HG02970 (cell line): Measurements from ENCODE around the gene WNT10A.

ENCODE experiments used
- ATAC-seq: cut with Tn5 transposase; IDR thresholded peaks from one replicate; pipeline ENCODE4 v1.9.1; 2021; ENCODE audit warnings: mild to moderate bottlenecking, moderate library complexity, moderate number of reproducible peaks; ENCODE audit not compliant: unreplicated experiment, low FRiP score

Gene WNT10A

DNA sequence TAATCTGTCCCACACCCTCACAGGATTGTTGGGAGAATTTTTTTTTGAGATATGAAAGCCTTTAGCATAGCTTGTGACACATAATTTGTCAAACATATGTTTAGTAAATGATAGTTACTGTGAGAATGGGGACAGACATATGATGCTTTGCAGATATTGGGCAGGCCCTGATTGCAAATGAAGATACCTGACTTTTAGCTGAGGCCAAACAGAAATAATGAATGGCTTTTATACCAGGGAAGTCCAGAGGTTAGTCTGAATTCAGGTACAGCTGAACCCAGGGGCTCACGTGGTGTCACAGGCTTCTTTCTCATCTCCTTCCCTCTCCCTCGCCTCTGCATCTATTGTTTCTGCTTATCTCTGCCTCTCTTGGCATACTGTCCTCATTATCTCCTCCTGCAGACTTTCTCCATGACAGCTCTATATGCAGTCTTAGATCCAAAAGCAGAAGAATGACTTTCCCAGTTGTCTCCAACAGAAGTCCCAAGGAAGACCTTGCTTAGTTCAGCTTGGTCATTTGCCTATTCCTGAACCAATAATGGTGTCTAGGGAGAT, 4.9 kb upstream of the WNT10A start:
- no peak for ATAC-seq

DNA sequence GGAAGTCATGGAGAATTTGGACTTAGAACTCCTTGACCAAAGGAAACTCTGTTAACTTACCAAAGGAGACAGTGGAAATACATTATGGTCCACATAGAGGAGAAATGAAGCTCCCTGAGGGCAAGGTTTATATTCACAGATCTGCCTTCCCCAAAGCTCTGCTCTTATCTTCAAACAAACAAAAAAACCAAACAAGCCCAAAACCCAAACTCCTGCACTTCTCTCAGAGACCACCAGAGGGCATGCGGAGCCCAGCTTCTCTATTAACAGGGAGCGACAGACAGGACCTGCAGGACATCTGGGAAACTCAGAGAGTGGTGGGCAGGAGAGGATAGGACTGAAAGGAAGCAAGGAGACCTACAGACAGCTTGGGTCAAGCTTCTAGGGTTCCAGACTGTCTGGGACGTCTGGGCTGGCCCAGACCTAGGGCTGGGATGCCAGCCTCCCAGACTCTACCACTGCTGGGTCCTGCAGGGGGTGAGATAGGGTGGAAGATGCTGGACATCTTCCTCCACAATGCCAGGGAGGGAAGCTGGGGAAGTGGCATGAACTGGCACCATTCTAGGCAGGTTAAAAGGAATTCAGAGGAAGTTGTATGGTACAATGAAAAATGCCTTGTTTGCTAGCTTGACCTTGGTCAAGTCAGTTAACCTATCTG, 4.0 kb upstream of the WNT10A start:
- ATAC-seq = no peak

DNA sequence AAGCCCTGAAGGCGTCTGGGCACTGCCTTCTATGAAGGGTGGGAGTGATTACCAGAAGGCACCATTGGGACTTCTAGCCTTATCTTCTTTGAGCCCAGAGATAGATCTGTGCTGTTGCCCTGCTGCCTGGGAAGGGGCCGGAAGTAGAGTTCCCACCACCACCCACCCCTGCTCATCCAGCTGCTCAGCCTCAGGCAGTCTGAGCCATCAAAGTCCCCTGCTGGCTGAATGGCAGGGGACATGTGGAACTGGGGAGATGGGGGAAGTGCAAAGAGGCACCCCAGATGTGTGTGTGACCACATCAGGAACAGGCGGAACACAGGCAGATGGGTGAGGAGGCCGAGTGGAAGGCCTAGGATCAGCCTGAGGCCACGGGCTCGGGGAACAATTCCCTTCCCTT, 3.3 kb upstream of the WNT10A start:
- no peak for ATAC-seq

DNA sequence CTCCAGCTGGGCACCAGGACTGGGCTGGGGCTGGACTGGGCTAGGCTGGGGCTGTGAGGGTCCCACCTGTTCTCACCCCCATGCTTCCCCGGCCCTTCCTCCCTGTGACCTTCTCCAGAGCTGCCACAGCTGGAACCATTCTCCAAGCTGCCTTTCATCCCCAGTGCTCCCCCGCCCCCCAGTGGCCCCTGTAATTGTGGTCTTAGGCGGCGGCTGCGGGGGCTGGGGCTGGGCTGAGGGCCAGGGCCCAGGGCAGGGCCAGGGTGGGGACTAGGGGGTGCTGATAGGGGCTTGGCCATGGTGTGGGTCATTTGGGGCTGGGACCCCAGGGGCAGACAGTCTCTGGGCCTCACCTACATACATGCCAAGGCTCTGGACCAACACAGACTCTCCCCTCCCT, 2.8 kb upstream of the WNT10A start:
- no peak for ATAC-seq

DNA sequence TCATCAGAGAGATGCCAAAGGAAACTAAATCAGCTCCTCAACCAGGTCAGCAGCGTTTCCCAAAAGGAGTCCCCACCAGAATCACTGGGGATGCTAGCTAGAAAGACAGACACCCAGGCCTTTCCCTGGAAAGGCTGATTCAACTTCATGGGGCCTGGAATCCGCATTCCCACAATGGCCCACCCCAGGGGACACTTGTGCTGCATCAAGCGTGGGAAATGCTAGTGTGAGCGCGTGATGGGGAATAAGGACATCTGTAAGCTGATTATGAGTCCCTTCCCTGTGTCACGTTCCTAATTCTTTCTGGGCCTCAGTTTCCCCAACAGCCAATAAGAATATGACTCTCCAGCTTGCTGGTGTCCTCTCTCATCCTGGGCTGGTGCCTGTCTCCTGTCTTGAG, 2.2 kb upstream of the WNT10A start:
- no peak for ATAC-seq

DNA sequence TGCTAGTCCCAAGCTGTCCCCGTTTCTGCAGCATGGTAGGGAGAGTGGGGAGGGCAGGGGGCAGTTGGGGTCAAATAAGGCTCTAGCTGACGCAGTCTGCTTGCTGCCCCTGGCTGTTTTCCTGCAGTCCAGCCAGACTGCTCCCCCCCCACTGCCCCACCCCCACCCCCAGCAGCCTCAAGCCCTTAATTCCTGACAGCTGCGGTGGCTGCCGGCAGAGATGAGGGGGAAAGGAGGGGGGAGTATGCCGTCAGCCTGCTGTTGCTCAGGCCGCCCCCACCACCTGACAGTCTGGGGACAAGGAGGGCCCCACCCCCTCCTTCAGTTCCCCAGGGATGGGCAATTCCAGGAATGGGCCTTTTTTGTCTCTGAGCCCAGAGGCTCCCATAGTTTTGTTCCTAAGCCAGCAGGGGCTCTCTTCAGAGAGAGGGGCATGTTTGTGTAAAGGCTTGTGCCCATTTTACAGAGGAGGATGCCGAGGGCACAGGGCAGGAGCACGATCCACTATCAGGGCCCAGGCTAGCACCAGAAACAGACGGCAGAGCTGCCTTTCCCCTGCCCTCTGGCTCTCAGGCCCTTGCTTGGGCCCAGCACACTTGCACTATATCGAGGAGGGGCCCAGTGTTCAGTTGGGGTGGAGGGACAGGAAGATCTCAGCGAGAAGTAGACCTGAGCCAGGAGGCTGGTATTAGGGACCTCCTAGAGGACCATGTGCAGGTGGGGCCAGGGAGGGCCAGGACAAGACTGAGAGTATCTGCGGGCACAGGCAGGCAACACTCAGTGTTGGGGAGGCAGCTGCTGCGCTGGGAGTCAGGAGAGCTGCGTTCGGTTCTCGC, 1.5 kb upstream of the WNT10A start:
- ATAC-seq = no peak

DNA sequence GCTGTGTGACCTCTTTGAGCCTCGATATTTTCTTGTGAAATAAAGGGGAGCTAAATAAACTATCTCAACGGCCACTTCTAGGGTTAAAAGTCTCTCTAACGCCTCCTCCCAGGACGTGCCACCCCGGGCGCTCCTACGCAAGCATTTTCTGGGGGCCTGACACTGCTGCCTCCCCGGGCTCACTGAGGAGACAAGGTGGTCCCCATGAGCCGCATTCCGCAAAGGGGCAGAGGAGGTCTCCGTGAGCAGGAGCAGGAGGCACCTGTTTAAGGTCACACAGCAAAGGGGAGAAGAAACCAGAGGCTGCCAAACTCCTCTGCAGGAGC, 913 bp upstream of the WNT10A start:
- ATAC-seq = no peak

DNA sequence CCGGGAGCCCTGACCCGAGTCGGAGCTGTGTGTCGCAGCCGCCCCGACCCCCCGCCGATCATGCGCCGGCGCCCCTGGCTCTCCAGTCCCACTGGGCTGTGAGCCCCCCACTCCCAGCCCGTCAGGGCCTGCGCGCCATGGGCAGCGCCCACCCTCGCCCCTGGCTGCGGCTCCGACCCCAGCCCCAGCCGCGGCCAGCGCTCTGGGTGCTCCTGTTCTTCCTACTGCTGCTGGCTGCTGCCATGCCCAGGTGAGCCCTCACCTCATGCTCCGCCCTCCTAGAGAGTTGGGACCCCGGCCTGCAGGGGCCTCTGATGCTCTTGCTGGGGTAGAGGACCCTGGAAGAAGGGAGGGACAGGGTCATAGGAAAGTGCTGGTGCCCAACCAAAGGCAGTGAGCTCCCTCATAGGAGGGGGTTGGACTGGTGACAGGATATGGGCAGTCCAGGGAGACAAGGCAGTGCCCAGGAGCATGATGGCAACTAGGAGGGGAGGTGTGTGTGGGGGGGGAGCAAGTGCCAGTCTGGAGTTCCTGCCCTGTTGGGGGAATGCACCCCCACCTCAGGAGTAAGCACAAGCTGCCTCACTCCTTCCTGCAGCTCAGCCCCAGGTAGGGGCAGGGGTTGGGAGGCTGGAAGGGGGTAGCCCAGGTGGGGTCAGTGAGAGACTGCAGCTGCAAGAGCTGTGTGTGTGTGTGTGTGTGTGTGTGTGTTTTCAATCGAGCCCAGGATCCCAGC, 375 bp downstream of the WNT10A start:
- no peak for ATAC-seq

DNA sequence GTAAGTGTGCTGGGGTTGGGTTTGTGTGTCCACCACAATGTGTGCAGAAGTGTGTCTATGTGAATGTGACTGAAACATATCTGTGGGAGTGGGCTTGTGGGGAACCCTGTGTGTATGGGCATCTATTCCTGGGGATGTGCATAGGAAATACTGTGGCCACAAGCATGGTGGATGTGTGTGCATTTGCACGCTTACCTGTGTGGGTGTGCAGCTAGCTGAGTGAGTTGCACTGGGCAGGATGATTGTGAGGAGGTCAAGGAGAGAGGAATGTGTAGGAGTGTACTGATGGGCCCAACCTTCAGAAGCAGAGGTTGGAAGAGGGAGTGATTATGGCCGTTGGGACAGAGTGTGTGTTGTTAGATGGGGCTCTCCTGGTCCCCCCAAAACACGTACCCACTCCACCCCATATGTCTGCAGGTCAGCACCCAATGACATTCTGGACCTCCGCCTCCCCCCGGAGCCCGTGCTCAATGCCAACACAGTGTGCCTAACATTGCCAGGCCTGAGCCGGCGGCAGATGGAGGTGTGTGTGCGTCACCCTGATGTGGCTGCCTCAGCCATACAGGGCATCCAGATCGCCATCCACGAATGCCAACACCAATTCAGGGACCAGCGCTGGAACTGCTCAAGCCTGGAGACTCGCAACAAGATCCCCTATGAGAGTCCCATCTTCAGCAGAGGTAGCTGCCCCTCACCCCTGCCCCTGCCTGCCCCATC, 1.2 kb downstream of the WNT10A start:
- ATAC-seq = no peak

DNA sequence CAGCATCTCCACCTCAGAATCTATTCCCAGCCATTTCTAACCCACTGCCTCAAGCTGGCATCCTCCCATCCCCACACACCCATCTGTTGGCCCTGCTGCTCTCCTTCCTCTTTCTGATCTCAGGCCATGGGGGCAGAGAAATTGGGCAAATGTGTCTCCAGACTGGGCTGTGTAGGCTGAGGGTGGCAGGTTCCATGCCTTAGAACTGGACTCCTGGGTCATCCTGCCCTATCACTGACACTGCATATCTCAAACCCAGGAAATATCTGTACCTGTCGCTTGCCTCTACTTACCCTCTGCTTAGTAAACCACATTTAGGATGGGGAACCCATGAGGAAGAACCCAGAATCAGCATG, 1.8 kb downstream of the WNT10A start:
- ATAC-seq = no peak

DNA sequence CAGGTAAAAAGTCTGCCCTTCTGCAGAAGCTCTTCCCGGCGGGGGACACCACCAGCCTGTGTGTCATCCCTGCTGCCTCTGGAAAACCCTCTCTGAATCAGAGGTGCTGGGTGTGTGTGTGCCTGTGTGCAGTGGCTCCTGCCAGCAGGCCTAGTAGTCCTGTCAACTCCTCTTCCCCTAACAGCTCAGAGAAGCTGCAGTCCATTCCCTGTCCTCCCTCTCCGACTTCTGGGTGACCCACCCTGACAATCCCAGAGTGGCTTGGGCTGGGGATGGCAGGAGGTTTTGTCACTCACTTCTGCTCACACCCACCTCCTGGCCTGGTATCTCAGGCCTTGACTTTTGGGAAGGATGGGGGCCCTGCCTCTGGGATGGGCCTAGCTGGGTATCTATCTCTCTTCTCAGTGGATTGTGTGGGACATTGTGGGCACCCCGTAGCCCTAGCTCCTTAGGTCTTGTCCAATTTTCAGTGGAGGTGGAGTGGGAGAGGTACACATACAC, 2.3 kb downstream of the WNT10A start:
- ATAC-seq = no peak

DNA sequence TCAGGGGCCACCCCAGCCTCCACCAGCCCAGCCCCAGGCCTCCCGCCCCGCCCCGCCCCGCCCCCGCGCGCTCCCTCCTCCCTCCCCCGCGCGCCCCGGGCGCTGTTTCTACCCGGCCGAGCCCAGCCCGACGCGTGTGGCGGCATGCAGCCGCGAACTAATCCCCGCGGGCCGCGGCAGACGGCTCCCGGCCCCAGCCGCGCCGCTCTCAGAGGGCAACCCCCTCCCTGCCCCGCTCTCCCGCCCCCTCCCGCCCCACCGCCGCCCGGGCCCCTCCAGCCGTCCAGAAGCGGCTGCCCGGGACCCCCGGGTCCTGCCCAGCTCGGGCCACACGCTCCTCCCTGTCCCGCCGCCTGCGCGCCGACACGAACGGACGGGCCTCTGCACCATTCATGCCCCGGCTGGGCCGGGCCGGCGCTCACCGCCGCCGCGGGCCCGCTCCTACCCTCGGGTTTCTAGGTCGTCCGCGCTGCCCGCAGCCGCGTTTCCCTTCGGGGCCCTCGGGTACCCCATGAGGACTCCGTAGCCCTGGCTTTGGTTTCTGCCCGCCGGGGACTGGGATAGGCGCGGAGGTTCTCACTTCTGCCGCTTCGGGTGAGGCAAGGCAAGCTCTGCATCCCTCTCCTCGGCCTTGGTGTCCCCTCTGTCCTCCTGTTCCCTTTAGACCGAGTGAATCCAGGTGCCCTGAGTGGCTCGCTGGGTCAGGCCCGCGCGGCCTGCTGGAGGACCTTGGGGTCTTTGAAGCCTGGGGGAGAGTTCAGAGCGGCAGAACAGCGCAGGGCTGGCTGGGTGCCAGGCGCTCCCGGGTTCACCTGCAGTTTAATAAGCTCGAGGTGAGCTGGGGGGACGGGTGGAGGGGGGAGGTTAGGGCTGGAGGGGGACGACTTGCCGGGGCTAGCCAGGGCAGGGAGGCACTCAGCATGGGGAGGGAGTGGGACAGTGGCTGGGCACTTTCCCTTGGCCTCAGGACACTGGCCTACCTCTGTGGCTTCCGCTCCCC, 3.1 kb downstream of the WNT10A start:
- no peak for ATAC-seq

DNA sequence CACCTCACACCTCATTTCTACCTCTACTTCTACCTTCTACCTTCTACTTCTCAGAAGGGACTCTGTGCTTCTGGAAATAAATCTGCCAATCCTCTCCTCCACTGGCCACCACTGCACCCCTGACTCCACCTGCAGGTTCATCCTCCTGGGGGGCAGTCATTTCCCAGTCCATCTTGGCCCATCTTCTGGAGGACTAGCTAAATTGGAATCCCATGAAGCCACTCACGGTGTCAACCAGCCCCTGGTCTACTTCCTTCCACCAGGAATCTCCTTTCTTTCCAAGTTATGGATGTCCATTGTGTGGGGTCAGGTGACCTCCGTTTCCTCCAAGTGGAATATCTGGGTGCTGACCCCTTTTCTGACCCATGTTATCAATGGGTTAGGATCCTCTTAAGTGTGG, 3.9 kb downstream of the WNT10A start:
- no peak for ATAC-seq

DNA sequence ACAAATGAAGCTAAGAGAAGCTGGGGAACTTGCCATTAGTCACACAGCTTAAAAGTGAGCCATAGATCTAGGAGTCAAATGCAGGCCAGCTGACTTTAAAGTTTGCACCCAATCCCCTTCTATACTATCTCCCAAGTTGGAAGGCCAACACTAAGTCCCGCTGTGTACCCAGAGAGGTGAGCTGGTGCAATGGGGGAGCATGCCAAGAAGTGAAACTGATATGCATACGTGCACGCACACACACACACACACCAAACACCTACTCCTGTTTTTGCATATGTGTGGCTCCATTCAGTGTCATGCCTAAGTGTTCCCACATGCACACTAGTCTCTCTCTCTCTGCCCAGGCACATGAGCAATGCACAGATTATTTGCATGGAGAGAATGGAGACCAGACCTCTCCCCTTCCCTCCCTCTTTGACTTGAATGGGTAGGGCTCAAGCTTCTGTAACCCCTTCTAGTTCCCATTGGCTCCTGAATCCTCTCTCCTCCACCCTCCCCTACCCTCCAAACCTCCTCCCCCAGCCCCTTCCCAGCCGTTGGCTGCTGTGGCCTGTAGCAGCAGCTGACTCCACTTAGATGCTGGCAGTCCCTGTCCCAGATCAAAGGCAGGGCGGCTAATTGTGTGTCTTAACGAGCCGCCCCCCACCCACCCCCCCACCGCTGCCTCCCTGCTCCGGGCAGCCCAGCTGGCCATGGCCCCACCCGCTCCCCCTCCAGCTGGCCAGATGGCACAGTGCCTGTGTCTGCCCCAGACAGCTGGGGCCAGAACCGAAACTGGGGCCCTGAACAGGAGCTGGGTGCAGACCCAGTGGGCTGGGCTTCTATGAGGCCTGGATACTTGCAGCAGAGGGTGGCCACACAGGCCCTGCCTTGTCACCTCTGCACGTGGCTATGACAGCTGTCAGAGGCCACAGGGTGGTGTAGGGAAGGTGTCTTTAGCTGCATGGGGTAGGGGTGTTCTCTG, 5.6 kb downstream of the WNT10A start:
- ATAC-seq = no peak

DNA sequence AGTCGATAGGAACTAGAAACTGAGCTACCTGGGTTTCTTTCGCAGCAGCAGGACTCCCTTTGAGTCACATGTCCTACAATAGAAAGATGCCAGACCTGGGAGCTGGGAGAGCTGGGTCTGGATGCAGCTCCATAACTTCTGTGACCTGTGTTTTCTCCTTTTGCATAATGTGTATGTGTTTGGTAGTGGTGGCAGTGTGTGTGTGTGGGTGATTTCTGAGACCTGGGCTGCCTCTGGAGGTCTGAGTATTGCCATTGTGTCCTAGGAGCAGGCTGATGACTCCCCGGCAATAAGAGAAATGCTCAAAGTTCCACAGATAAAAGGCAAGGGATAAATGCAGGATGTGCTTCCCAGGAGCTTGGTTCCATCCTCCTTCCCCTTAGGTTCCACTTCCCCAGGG, 6.4 kb downstream of the WNT10A start:
- no peak for ATAC-seq

DNA sequence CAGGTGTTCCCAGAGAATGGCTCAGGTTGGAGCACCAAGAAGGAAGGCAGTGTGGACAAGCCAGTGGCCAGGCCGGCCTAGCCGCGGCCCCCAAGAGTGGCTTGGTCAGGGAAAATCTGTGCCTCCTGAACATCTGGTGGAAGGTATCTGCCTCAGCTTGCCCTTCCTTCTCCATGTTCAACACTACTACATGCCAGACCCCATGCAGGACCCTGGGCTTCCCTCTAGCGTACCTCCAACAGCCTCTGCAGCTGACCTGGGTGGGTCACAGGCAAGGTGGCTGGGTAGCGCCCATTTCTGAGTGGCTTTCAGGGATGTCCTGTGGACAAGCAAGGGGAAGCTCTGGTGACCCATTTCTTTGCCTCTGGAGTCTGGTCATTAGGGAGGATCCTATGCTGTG, 7.7 kb downstream of the WNT10A start:
- ATAC-seq = no peak

DNA sequence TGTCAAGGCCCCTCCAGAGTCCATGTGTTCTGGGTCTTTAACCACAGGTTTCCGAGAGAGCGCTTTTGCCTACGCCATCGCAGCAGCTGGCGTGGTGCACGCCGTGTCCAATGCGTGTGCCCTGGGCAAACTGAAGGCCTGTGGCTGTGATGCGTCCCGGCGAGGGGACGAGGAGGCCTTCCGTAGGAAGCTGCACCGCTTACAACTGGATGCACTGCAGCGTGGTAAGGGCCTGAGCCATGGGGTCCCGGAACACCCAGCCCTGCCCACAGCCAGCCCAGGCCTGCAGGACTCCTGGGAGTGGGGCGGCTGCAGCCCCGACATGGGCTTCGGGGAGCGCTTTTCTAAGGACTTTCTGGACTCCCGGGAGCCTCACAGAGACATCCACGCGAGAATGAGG, 9.3 kb downstream of the WNT10A start:
- no peak for ATAC-seq

DNA sequence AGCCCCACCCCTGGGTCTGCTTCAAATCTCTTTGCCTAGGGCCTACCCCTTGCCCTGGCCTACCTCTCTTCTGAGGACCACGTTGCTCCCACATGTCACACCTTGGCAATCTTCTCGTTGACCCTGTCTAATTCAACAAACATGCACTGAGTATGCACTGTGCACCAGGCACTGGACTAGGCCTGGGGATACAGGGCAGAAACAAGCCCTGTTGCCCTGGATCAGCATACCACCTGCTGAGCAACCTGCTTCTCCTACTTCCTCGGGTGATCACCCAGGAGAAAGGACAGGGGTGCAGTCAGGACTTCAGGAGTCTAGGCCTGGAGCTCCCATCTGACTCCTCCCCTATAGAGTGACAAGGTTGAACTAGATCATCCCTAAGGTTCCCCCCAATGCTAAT, 9.7 kb downstream of the WNT10A start:
- no peak for ATAC-seq
